GM12874 (cell line): Measurements from ENCODE around the gene SCGN.

Experiments
- CTCF ChIP-seq: IDR thresholded peaks from 2 replicates; pipeline ENCODE4 v1.5.1; 2011; ENCODE audit warnings: low read depth, mild to moderate bottlenecking, control low read depth, low read length, moderate library complexity; ENCODE audit not compliant: insufficient read depth

The SCGN gene

GRCh38 chr6:25685251-25685650, 33.2 kb downstream of the SCGN start:
- TF ChIP-seq CTCF, result no peak

DNA sequence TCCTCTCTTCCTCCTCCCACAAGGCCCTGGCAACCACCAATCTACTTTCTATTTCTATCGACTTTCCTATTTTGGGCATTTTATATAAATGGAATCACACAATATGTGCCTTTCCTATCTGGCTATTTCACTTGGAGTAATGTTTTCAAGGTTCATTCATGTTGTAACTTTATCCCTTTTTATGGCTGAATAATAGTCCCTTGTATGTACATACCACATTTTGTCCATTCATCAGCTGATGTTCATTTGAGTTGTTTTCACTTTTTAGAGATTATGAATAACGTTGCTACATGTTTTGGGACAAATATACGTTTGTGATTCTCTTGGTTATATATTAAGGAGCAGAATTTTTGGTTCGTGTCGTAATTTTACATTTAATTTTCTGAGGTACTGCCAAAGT, 33.9 kb downstream of the SCGN start:
- no peak for TF ChIP-seq CTCF

DNA sequence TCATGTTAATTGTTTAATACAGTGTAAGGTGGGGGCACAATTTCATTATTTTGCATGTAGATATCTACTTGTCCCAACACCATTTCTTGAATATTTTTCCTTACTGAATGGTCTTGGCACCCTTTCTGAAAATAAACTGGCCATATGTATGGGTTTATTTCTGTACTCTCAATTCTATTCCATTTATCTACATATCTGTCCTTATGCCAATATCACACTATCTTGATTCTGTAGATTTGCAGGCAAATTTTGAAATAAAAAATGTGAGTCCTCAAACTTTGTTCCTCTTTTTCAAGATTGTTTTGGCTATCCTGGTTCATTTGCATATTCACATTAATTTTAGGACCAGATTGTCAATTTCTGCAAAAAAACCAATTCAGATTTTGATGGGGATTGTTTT, 34.8 kb downstream of the SCGN start:
- no peak for TF ChIP-seq CTCF

GRCh38 chr6:25689966-25690365, 38.0 kb downstream of the SCGN start:
- no peak for TF ChIP-seq CTCF

DNA sequence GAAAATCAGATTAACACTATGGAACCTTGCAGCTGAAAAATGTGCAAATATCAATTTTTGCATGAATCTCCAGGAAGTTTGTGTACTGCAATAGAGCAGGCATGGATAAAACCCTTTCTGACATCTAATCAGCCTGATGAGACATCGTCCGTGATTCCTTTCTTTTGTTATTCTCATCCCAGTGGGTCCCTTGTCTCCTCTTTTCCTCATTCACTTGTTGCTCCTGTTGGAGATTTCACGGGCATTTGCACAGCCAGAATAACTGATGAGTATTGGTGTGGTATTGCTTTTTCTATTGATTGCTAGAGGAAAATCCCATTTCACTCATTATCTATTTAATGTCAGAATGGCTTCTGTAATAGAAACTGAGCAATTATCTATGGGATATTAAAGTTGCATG, 39.9 kb downstream of the SCGN start:
- TF ChIP-seq CTCF, result no peak

GRCh38 chr6:25692472-25692871, 40.5 kb downstream of the SCGN start:
- no peak for TF ChIP-seq CTCF

DNA sequence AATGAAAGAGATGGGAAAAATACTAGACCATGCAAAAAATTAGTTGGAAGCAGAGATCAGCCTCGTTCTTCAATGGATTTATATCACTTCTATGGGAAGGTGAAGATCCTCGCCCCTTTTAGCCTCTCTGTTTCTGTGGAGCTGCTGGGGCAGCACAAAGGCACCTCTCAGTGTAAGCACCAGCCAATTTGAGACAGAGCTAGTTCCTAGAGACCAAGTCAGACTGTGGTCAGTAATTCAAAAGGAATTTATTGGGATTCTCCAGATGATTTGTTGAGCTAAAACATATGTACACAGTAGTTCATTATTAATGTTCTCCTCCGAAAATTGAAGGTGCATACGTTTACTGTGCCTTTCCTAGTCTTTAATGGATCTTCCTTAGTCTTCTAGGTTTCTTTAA, 42.4 kb downstream of the SCGN start:
- TF ChIP-seq CTCF, result no peak

- TF ChIP-seq CTCF, result no peak
Measured at GRCh38 chr6:25695671-25696070, 43.7 kb downstream of the SCGN start.
